Measurements from ENCODE around the gene ENTPD6.

ENTPD6 gene

DNA sequence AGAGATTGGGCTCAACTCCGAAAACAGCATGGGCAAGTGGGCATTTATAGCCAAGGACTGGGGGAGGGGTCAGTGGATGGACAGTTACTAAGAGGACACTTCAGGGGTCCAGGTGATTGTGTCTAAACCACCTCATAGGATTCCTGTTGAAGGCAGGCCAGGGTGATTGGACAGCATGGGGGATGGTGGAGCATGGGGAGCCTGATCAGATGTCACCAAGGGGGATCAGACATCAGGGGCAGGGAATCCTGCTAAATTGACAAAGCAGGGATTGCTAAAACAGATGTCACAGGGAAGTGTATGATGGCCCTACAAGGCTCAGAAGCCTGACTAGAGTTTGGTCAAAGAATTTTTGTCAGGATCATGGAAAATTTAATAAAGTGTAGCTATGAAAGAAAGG lies 49.9 kb downstream of the ENTPD6 start:
- DNase-seq: no peak

DNA sequence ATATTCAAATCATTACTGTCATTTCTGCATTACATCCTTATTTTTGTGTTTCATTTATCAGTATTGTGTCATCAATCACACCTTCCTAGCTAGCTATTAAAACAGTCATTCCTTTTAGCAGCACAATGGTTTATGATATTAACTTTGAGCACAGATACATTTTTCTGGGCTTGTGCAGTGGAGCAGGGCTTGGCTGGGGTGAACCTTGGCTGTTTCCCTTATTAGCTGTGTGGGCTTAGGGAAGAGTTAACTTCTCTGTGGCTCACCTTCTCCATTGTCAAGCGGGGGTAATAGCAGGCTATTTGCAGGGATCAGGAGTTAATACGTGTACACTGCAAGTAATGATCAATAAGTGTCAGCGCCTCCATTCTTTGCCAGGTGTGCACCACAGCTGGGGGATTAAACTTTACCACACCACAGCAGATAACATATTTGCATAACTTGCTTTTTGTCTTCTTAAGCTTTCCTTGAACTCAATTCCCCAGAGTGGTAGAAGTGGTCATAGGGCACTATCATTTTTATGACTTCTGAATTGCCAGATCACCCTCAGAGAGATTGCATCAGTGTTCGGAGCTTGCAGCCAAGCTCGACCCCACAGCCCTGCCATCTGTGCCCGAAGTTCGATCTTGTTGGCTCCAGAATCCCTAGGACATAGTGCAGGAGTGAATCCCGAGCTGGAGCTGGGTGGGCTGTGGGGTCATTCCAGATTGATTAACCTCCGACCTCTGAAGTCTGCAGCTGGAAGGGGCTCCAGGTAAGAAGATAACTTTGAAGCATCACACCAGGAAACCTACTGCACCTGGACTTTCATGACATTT lies 50.9 kb downstream of the ENTPD6 start:
- DNase-seq: no peak

DNA sequence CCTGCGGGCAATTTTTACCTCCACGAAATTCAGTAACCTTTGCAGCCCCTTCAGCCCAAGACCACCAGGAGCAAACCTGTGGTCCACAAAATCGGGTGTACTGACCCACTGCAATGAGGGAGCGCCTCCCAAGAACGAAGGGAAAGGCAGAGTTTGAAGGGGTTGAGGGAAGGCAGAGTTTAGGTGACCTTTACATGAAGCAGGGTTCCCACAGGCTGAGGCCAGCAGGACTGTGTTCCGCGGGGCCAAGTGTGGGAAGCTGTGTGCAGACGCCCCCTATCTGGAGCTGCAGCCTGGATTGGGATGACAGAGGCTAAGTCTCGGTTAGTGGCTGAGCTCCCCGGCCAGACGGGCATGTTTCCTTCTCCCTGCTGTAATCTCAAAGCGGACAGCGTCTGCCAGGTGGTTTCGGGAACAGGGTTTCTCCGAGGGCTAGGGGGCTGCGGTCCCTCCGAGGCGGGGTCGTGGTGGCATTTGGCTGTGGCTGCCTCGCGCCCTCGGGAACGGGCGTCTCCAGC lies 51.5 kb downstream of the ENTPD6 start:
- DNase-seq: peak; percentile 65

DNA sequence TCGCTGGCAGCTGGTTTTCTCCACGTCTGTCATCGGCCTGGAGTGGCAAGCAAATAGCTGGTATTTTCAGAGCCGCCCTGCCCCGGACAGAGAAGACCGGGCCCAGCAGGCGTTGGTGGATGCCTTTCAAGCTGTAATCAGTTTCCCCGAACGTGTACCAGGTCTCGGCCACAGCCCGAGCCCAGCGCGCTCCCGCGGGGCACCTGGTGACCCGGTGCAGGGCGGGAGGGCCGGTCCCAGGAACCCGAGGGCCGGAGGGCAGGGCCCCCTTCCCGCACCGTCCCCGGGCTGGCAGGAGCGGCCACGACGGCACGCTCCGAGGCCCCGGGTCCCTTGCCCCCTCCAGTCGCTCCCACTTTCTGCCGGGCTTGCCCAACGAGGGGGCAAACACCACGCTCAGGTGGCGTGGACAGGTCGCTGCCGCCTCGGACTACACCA lies 52.0 kb downstream of the ENTPD6 start:
- DNase-seq: no peak

DNA sequence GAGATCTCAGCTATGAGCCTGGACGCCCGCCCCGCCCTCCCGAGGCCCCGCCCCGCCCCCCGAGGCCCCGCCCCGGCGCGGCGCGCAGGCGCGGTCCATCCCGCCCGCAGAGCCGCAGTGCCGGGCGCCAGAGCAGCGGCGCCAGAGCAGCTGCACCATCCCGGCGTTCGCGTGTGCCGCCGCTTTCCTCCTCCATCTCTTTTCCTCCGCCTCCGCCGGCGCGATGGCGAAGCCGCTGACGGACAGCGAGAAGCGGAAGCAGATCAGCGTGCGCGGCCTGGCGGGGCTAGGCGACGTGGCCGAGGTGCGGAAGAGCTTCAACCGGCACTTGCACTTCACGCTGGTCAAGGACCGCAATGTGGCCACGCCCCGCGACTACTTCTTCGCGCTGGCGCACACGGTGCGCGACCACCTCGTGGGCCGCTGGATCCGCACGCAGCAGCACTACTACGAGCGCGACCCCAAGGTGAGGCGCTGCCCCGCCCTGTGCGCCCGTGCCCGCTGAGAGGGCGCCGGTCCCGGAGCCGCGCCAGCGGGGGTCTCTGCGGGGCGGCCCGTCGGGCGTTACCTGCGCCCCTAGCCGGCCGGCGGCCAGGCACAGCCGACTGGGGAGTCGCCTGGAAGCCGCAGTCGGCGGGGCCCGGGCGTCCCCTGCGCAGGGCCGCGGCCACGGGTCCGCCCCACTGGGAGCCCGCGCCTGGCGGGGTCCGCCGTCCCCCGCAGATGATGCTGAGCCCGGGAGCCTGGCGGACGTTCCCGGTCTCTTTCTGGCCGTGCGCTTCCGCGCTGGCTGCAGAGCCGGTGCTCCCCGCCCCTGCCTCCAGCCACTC lies 52.7 kb downstream of the ENTPD6 start, which contains the start of gene PYGB:
Gene PYGB, plus strand, starts transcription at position 130 of the 830 bp plus-strand sequence. Its CDS starts 94 bp downstream, at position 224.
- peak; percentile 82 for DNase-seq

DNA sequence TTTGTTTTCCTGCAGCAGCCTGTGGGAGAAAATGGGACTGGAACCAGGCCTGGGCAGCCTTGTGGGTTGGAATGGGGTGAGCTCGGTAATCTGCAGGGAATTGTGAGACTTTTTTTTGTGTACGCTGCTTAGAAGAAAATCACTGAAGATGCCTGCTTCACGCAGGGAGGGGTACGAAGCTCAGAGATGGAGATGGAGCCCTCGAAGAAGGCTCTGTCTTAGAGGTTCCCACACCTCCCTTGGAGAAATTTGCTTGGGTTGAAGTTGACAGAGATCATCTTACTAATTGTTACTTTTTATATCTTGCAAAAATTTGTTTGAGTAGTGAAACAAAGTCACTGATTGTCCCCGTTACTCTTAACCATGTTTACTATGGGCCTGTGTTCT lies 53.3 kb downstream of the ENTPD6 start:
- no peak for DNase-seq

DNA sequence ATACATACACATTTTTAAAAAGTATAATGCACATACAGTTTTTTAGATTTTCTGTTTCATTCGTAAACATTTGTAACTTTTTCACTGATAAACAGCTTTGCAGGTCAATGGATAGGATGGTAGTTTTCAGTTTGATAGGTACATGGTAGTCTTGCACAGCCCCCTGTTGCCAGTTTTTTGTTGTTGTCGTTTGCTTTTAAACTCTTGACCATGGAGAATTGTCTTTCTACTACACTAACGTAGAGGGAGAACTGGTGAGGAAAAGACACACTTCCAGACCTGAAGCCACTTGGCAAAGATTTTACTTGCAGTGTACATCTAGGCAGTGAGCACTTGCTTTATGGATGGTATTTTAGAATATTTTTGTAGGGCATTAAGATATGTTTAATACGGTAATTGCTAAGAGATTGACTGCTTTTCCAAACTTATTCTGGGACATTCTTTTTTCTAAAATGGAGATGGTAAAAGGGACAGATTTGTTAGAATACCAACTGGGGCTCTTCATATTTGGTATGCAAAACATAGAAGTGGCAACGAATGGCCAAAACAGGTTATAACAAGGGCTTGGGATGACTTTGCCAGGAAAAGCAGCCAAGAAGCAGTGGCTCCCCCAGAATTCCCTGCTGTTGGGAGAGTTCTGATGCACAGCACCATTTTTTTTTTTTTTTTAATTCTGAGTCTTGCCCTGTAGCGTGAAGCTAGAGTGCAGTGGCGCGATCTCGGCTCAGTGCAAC lies 53.9 kb downstream of the ENTPD6 start:
- DNase-seq: no peak

DNA sequence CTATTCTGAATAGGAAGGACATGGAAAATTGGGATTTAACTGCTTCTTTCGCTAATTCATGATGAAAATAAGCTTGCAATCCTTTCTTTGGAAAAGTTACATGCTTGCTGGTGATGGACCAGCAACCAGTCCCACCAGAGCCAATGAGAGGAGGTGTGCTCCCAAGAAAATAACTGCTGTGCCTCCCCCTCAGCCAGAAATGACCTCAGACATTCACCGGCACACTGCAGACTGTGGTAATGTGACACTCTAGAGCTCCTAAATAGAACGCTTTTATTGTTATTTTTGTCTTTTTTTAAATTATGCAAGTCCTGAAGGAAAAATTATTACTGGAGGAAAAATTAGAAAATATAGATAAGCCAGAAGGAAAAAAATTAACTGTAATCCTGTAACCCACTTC lies 55.0 kb downstream of the ENTPD6 start:
- DNase-seq: no peak

DNA sequence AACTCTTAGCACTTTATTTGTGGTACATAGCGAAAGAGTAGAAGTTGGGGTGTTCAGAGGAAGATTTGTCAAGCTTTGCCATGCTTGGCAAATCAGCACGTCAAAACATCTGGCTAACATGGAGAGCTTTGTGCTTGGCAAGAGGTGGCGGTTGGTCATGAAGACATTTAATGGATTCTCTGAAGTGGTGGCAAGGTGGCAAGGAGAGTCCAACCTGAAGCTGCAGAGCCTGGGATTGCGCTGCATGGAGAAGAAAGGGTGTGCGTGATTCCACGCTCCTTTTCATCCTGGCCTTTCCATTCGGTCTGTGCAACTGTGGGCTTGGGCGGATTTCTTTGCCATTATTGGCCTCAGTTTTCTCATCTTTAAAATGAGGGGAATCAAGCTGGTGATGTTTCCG lies 55.5 kb downstream of the ENTPD6 start:
- DNase-seq: no peak

DNA sequence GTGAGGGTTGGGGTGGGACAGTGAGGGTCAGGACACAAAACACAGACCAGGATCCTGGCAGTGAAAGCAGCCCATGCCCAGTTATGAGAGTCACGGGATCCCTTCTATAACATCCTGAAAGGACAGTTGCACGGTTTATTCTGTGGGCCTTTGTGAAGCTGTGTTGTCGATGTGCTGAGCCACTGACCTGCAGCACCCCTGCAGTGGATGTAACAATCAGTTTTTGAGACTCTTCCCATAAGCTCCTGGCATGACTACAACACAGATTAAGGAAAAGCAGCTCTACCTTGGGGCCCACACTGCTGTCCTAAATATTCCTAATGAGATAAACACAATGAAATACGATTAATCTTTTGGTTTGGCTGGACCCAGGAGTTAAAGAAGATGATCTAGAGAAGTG lies 56.0 kb downstream of the ENTPD6 start:
- no peak for DNase-seq

DNA sequence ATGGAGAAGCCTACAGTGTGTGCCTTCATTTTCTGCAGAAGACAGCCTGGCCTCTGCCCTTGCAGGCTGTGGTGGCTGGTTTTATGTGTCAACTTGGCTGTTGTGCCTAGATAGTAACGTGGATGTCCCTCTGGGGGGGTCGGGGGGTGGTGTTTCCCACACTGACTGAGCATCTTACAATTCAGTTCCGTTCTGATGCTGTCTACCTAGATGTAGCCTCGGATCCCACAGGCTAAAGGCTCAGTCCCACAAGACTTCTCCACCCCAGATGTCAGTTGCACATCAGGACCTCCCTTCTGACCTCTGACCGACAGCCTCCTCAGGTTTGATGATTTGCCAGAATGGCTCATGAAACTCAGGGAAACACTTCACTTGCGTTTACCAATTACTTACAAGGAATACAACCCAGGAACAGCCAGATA lies 56.7 kb downstream of the ENTPD6 start:
- DNase-seq: no peak

DNA sequence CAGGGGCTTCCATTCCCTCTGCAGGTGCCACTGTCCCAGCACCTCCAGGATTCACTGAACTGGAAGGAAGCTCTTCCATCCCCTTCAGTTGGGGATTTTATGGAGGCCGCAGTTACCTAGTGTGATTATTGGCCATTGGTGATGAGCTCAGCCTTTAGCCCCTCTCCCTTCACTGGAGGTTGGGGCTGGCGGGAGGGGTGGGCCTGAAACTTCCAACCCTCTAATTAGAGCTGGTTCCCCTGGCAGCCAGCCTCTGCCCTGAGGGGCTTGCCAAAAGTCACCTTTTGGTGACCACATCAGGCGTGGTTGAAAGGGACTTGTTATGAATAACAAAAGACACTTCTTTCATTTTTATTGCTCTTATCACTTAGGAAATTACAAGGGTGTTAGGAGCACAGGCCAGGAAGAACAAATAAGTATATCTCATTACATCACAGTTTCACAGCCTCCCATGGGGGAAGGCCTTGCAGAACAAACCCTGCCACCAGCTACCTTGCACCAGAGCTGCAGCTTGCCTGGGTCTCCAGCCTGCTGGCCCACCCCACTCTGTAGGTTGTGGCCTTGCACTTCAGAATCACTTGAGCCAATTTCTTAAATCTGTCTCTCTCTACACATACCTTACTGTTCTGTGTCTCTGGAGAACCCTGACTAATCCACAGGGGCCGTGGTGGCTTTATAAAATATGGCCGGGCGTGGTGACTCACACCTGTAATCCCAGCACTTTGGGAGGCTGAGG lies 57.3 kb downstream of the ENTPD6 start:
- DNase-seq: no peak

DNA sequence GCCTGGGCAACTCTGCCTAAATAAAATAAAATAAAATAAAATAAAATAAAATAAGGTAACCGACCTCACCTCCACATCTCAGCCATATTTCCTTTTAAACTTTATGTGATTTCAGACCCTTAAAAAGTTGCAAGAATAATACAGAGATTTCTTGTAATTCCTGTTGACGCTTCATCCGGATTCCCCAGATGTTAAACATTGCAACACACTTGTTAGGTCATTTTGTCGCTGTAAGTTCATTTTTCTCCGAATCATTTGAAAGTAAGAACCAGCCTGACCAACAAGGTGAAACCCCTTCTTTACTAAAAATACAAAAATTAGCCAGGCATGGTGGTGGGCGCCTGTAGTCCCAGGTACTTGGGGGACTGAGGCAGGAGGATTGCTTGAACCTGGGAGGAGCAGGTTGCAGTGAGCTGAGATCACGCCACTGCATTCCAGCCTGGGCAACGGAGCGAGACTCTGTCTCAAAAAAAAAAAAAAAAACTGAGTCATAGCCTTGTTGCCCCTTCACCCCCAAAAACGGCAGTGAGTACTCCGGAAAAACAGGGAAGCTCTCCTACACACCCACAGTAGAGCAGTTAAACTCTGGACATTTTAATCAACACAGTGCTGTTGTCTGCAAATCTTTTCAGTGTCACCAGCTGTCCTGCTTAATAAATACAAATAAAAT lies 58.2 kb downstream of the ENTPD6 start:
- no peak for DNase-seq

DNA sequence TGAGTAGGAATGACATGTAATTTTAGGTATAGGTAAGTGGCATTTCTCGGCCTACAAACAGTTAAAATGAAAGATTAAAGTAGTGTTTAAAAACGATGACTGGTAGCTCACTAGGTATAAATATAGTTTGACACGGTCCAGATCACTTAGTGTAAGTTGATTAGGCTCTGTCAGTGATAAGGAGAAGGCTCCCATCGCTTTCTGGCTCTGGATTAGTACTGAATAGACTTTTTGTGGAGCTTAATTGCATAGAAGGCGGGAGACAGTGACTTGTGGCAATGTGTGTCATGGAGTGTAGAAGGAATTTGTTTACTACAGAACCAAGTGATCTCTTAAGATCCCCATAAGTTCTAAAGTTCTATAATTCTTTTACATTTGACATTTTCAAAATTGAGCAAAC lies 59.1 kb downstream of the ENTPD6 start:
- DNase-seq: no peak

DNA sequence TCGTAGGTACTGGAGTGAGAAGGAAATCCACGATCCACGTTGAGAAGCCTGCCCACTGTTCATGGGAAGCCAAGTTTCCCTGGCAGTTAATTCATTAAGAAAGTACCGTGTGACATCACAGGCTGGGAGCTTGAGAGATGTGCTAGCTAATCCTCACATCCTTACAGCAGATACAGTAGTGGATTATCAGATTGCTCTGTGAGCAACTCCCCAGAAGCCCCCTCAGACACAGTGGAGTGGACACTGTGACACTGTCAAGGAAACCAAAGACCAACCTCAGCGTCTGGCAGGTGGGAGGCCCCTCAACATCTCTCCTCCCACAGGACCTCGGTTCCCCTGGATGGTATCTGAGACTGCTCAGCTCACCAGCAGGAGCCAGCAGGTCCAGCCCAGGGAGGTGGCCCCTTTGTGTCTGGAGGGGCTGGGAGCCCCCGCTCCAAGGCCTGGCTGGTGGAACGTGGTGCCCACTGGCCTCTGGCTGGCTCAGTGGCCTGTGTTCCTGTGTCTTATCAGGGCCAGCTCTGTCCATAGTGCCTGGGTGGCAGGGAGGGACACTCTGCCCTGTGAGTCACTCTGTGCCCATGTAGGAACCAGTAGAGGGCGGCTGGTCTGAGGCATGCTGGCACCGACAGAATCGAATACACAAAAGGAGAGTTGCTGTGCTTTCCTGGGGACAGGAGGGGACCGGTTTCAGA lies 59.6 kb downstream of the ENTPD6 start:
- no peak for DNase-seq

DNA sequence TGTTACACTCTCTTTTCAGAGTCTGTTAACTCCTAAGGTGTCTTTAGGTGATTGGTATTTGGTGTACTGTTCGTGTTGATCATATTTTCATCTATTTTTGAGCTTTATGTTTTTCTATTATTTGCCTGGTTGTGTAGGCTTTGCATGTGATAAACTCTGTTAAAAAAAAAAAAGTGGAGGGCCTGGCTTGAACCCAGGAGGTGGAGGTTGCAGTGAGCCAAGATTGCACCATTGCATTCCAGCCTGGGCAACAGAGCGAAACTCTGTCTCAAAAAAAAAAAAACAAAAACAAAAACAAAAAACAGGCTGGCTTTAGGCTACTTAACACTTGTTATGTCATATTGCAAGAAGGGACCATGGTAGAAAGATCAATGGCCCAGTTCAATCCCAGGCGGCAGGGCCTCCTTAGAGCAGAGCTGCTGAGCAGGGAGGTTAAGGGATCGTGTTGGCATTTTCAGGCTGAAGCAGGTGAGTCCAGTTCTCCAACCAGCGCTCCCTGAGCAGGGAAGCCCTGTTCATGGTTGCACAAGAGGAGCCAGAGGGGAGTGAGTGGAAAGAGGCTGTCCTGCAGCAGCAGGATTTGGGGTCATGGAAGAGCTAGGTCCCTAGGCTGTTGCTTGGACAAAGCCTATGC lies 60.8 kb downstream of the ENTPD6 start:
- no peak for DNase-seq

DNA sequence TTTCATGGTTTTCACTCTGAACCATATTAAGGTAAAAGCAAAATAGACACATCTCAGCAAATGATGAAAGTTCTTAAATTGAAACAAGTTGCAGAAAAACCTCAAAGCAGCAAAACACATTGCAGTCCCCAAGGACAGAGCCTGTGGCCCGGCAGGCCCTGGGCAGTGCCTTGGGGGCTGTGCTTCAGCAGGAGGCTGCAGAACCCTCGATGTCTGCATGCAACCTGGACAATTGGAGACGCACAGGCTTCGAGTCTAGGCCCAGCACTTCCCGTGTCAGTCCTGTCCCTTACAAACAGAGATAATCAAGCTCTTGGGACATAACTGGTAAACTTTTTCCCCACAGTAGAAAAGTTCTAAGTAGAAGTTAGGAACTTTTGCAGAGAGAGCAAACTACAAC lies 61.6 kb downstream of the ENTPD6 start:
- DNase-seq: no peak

DNA sequence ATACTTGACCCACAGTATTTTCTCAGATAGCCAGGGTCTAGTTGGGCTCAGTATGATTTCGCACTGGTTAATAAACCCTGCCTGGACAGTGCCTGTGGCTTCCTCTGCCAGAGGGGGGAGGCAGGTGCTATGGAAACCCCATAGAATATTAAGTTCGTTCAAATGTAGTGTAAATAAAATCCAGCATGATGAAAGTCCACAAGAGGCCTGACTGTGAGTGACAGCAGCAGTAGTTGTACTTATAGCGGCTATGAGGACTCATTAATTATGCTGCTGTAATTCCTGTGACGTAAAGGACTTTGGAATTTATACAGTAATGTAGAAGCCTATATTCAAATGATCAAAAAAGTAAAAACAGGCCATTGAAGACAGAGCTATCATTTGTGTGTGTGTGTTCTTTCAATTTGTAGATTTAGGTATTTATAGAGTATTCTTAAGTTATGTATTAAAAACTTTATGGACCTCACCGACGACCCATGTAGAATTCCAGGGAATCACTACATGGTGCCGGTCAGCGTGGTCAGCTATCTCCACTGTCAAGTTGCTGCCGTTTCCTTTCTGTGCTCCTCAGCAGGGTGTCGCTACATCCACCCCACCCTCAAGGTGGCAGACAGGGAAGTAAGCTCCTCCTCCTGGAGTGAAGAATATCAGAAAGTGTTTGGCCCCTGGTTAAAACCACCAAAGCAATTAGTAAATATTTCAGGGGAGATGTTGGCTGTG lies 62.4 kb downstream of the ENTPD6 start:
- no peak for DNase-seq

DNA sequence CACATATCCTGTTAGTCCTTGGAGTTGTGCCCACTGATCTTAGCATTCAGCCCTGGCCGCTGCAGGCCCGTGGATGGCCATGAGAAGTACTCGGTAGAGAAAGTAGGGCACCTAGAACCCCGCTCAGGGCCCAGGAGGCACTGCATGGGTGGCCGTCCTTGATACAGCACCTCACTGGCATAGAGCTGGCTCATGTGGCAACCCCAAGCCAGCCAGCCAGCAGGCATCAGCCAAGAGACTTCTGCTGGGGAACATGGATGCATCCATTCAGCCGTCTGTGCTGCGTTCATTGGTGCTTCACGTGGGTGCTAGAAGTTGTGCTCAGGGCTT lies 62.9 kb downstream of the ENTPD6 start:
- DNase-seq: no peak

DNA sequence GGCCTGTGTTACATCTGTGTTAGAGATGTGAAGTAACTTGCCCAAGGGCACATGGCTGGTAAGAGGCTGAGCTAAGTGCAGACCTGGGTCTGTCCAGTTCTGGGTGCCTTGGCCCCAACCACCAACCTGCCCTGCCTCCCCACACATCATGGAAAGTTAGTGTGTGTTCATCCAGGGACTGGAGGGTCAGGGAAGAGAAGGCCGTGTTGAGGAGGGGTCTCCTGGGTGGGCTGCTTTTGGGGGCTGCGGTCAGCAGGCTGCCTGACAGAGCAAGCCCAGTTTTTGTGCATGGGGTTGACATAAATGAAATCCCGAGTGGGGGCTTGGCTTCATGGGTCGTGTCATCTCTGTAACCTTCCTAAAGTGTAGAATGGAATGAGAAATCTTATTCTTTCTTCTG lies 63.3 kb downstream of the ENTPD6 start:
- no peak for DNase-seq

Data from fibroblast of upper back skin (primary cell).